K562 (cell line): ENCODE results near the gene ARHGEF4. TPM values are rescaled to one million over a fixed set of nuclear protein-coding genes. Genes with fewer than 3 reads are reported as not detected.

Source experiments
- ATAC-seq: fragments of 200-7000 bp; cut with Tn5 transposase; 3 replicates; pipeline ENCODE4 v1.9.1; 2020; ENCODE audit warnings: moderate library complexity
- BruUV-seq: library from RNA; stranded (reverse); fragments of 400-500 nt; replicated peaks from 2 replicates; lab custom pipeline; 2021; lab: Mats Ljungman, UMichigan
- CTCF ChIA-PET: fragments of 300-600 bp; formaldehyde crosslinking; extraction: SDS; loops from one replicate; lab custom pipeline; 2021; ENCODE audit warnings: low intra/inter-chr PET ratio; lab: Yijun Ruan, JAX
- POLR2A ChIA-PET: fragments of 300-600, 350-650 bp; sonication (Branson Sonifier 250); formaldehyde crosslinking; extraction: SDS; loops from one replicate; lab custom pipeline; 2021; ENCODE audit warnings: antibody characterized with exemption, inconsistent platforms; lab: Yijun Ruan, JAX
- DNase-seq, 4 experiments: peaks; one replicate each; pipeline versions ENCODE4 v3.0.0 to v3.0.0-alpha.2; 2011 to 2018; ENCODE audit warnings: low spot score in 3 of 4, mixed read lengths in 3 of 4; ENCODE audit errors: extremely low read depth in 1 of 4
- FAIRE-seq: peaks from 2 replicates; lab custom pipeline; 2011; peaks lifted over from hg19 to GRCh38; lab: Jason Lieb, UNC
- H2AFZ ChIP-seq: 2 replicates; pipeline ENCODE4 v1.6.0; 2011; ENCODE audit warnings: low read depth, low read length, control low read depth, inconsistent platforms
- H3K27ac ChIP-seq: fragments of 200-600 bp; 3 replicates; pipeline ENCODE4 v1.8.0; 2011; ENCODE audit warnings: low read depth, mild to moderate bottlenecking, control low read depth, inconsistent platforms, low read length, moderate library complexity, mixed read lengths; ENCODE audit errors: extremely low read depth
- H3K27me3 ChIP-seq, 2 experiments: fragments of 300-600 bp in 1 of 2; 2 replicates in 1 of 2; 3 replicates in 1 of 2; pipeline versions ENCODE4 v1.6.0 to v1.8.0; 2011; ENCODE audit warnings: inconsistent platforms in 2 of 2, low read length in 2 of 2, mild to moderate bottlenecking in 1 of 2, mixed read lengths in 1 of 2, moderate library complexity in 1 of 2; ENCODE audit not compliant: control insufficient read depth in 2 of 2, insufficient read depth in 2 of 2
- H3K36me3 ChIP-seq: fragments of 300-600 bp; 3 replicates; pipeline ENCODE4 v1.8.0; 2011; ENCODE audit warnings: mild to moderate bottlenecking, low read length, inconsistent platforms; ENCODE audit not compliant: control insufficient read depth, insufficient read depth
- H3K4me1 ChIP-seq, 2 experiments: fragments of 200-600 bp in 1 of 2; replicated peaks in 1 of 2; 2 replicates in 1 of 2; 3 replicates in 1 of 2; pipeline versions ENCODE4 v1.5.1 to v1.8.0; 2011; ENCODE audit warnings: inconsistent platforms in 2 of 2, low read length in 2 of 2, mild to moderate bottlenecking in 1 of 2, mixed read lengths in 1 of 2, moderate library complexity in 1 of 2; ENCODE audit not compliant: control insufficient read depth in 2 of 2, insufficient read depth in 2 of 2
- H3K4me2 ChIP-seq: 2 replicates; pipeline ENCODE4 v1.6.1; 2011; ENCODE audit warnings: low read length, control low read depth, inconsistent platforms, mixed read lengths; ENCODE audit not compliant: insufficient read depth
- H3K4me3 ChIP-seq: fragments of 200-600 bp; sonication (generic), shearing (Covaris generic); 2 replicates; pipeline ENCODE4 v1.5.1; 2016; ENCODE audit warnings: control low read depth, inconsistent platforms
- H3K79me2 ChIP-seq: fragments of 200-600 bp; 3 replicates; pipeline ENCODE4 v1.8.0; 2011; ENCODE audit warnings: low read length, inconsistent platforms; ENCODE audit not compliant: control insufficient read depth, insufficient read depth
- H3K9ac ChIP-seq, 2 experiments: 2 replicates each; pipeline versions ENCODE4 v1.6.0 to v1.6.1; 2011; ENCODE audit warnings: low read depth in 2 of 2, low read length in 2 of 2, control low read depth in 1 of 2, inconsistent platforms in 1 of 2, mild to moderate bottlenecking in 1 of 2, mixed read lengths in 1 of 2; ENCODE audit not compliant: insufficient read depth in 1 of 2
- H3K9me1 ChIP-seq: one replicate; pipeline ENCODE4 v1.6.0; 2011; ENCODE audit warnings: inconsistent platforms, mild to moderate bottlenecking, low read length, moderate library complexity; ENCODE audit not compliant: control insufficient read depth, insufficient read depth
- H3K9me3 ChIP-seq: replicated peaks from 2 replicates; pipeline ENCODE4 v1.5.1; 2011; ENCODE audit warnings: low read depth, low read length, inconsistent platforms; ENCODE audit not compliant: control insufficient read depth, insufficient read depth
- H4K20me1 ChIP-seq: replicated peaks from 2 replicates; pipeline ENCODE4 v1.6.1; 2011; ENCODE audit warnings: low read length, inconsistent platforms, mixed read lengths; ENCODE audit not compliant: control insufficient read depth, insufficient read depth
- C11orf30 ChIP-seq: fragments of 450-650 bp; IDR thresholded peaks from 2 replicates; pipeline ENCODE4 v1.6.1; 2016; ENCODE audit warnings: low read depth, mild to moderate bottlenecking
- PKNOX1 ChIP-seq: fragments of 450-650 bp; IDR thresholded peaks from 2 replicates; pipeline ENCODE4 v1.6.1; 2016
- SMAD2 ChIP-seq: fragments of 150-350 bp; IDR thresholded peaks from 2 replicates; pipeline ENCODE4 v1.6.1; 2014; ENCODE audit warnings: low read depth, mild to moderate bottlenecking, low read length
- ZNF316 ChIP-seq: fragments of 450-650 bp; IDR thresholded peaks from 2 replicates; pipeline ENCODE4 v1.6.1; 2016
- ZNF668 ChIP-seq: fragments of 250-450 bp; sonication (Bioruptor Pico); IDR thresholded peaks from 2 replicates; pipeline ENCODE4 v1.8.0; 2022; ENCODE audit warnings: mild to moderate bottlenecking, inconsistent platforms
- WGBS: fragments of 100-300 bp; shearing (Covaris generic); methylation state at CpG from one replicate; pipeline ENCODE4 v1.1.6; 2016; ENCODE audit warnings: low coverage, mixed read lengths; ENCODE audit not compliant: insufficient coverage; ENCODE audit errors: missing lambda C conversion rate; 5-methylcytosine and 5-hydroxymethylcytosine counted together
- in situ Hi-C: fragments of 300-500 bp; cut with MboI; formaldehyde crosslinking; loops from 4 replicates; pipeline ENCODE4 v1.15.0; 2018; ENCODE audit warnings: inconsistent platforms, mixed read lengths
- intact Hi-C: fragments of 100-400 bp; cut with micrococcal nuclease; formaldehyde crosslinking; loops from 2 replicates; pipeline ENCODE4 v1.14.2; 2022
- polyA plus RNA-seq, 8 experiments: library from polyadenylated mRNA; depleted of rRNA in 4 of 8; stranded (reverse) in 5 of 8; unstranded in 3 of 8; fragments of >200 nt; fragmentation: Nextera tagmentation in 2 of 8; fragmentation: Illumina TruSeq in 1 of 8; extraction: Ambion mirVana in 2 of 8; extraction: Trizol in 1 of 8; gene quantifications; 2 replicates each; pipeline versions ENCODE4 v1.2.1 to v1.2.3, GENCODE V29; 2011 to 2014; ENCODE audit warnings: inconsistent platforms in 1 of 8, missing spikeins in 1 of 8
- total RNA-seq, 7 experiments: library from RNA; depleted of rRNA in 6 of 7; stranded (reverse); fragments of >200 nt in 6 of 7; fragmentation: Illumina TruSeq in 2 of 7; extraction: Trizol in 2 of 7; gene quantifications; 2 replicates each; pipeline versions ENCODE4 v1.2.1 to v1.2.3, GENCODE V29; 2011 to 2021; ENCODE audit warnings: low replicate concordance in 1 of 7

Gene ARHGEF4
- total and polyA plus RNA-seq, 9 of the 15 experiments (the other 6 are each of a cell fraction or from before 2014, with no cell fraction given) = not detected

- ChIA-PET CTCF (no interaction called here), POLR2A (interaction anchor here (0.6 to 1.0 kb wide), 2 partner anchors 9 to 12 kb away, joined by 3 to 4 read pairs; no protein-coding TSS in a partner anchor)
- in situ Hi-C loops (no loop called here), intact Hi-C loops (no loop called here)
- H3K36me3 ChIP-seq = peaks cover 84% of the 10 kb centered on the region
- no peaks in the 10 kb centered on the region for H3K9me1 ChIP-seq
- TF ChIP-seq C11orf30 (peak; percentile 40; the same call in 1 of the 2 replicates), PKNOX1 (no peak), ZNF668 (CRISPR knock-in tag) (no peak), SMAD2 (no peak), ZNF316 (peak; percentile 35; the same call in 1 of the 2 replicates)
- H3K4me3 ChIP-seq = no peak overlapping the region
- ATAC-seq (no peak), FAIRE-seq (no peak), DNase-seq (no peak)
- peak overlapping the region in 1 of 2 experiments; percentile 71; a peak in 2 of 4 replicates for H3K9ac ChIP-seq
- peaks cover 20% of the 10 kb centered on the region; the same call in 1 of the 2 replicates for H4K20me1 ChIP-seq
- H3K9me3 ChIP-seq = no peaks in the 10 kb centered on the region
- peaks cover 53% of the 10 kb centered on the region for H3K79me2 ChIP-seq
- BruUV-seq = no TSS peak
- no peak overlapping the region for H3K4me2 ChIP-seq
- no peaks in the 10 kb centered on the region; a peak in 1 of 5 replicates for H3K4me1 ChIP-seq
- H3K27ac ChIP-seq = no peak overlapping the region
- H3K27me3 ChIP-seq = no peaks in the 10 kb centered on the region
- no peak overlapping the region for H2AFZ ChIP-seq
- WGBS = 89% methylated on average over 4 of the region's 5 CpGs
Observed at GRCh38 chr2:131056204-131056931, 219.7 kb downstream of the ARHGEF4 start.
